HG03571 (cell line): ENCODE data around the gene CC2D1B.

Source experiments
- ATAC-seq: cut with Tn5 transposase; IDR thresholded peaks from one replicate; pipeline ENCODE4 v1.9.1; 2021; ENCODE audit not compliant: unreplicated experiment

CC2D1B gene

DNA sequence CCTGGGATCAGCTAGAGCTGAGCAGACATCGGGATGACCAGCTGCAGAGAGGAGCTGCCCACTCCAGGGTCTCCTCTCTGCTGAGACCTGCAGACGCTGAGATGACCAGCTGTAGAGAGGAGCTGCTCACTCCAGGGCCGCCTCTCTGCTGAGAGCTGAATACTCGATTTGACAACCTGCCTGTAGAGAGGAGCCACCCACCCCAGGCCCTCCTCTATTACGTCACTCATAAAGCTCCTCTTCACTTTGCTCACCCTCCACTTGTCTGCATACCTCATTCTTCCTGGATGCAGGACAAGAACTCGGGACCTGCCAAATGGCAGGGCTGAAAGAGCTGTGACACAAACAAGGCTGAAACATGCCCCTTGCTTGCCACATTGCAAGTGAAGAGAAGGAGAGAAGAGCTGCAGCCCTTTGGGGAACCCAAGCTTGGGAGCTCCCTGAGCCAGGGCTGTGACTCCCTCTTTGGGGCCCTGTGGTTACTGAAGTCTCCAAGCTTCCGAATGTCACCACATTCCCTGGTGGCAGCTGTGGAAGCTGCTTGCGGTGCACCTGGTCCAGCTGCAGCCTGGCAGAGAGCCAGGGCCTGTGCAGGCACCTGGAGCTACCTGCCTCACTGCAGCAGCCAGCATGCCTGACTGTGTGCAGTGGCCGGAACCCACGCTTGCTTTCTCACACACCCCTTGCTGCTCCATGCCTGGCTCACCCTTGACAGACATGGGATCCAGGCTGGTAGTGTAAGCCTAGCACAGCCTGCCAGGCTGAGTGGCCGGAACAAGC lies 59.6 kb downstream of the CC2D1B start:
- ATAC-seq = no peak

DNA sequence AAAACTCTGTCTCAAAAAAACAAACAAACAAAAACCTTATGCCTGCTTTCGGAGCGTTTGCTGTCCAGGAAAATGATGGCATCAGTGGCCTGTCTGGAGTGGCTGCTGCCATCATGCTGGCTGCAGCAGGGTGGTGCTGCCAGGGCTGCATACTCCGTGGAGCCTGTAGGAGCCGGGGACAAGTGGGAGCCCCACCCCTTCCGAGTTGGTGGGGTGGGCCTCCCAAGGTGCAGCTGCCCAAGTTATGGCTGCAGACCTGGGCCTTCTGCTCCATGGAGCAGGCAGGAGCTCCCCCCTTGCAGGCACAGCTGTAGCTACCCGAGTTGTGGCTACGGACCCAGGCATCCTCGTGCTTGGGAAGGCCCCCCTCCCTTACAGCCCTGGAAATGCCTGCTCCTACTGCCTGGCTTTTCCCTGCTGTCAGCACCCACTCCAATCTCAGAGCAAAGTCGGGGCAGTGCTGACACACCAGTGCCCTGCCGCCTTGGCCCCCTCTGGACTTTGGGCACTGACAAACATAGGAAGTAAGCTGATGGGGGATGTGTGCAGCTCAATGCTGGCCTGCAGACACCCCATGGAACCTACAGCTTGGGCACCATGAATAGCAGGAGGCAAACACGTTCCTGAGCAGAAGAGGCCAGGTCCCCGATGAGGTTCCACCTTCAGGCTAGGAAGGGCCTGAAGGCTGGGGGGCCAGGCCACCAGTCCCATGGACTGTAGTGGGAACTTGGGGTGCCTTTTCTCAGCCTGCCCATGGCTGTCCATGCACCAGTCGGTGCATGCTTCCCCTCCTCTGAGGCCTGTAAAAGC lies 60.4 kb downstream of the CC2D1B start:
- no peak for ATAC-seq
